Activated effector memory CD4-positive, alpha-beta T cell treated with Interleukin-2 at 50 U/mL for 16 hours (primary cell): ENCODE results near the gene LCLAT1.

Experiments used
- DNase-seq: peaks from one replicate; pipeline ENCODE4 v3.0.0-alpha.2; 2020

The LCLAT1 gene

DNA sequence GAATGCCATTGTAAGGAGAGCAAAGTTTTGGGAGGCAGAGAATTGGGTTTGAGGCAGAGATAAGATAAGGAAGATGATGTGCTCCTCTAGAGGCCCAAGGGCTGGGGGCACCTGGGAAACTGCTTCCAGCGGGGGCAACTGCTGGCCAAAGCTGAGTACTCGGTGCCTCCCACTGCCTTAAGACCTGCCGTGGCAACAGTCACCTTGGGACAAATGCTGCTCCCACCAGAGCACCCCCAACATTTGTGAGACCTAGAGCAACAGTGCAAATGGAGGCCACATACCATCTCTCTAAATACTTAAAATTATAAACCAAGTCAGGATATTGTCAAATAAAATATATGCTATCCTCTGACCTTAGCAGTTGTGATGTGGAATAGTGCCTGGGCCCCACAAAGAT is 233.1 kb downstream of the LCLAT1 start:
- no peak for DNase-seq

- no peak for DNase-seq
These were observed 234.0 kb downstream of the LCLAT1 start for GRCh38 chr2:30681022-30681421.

DNA sequence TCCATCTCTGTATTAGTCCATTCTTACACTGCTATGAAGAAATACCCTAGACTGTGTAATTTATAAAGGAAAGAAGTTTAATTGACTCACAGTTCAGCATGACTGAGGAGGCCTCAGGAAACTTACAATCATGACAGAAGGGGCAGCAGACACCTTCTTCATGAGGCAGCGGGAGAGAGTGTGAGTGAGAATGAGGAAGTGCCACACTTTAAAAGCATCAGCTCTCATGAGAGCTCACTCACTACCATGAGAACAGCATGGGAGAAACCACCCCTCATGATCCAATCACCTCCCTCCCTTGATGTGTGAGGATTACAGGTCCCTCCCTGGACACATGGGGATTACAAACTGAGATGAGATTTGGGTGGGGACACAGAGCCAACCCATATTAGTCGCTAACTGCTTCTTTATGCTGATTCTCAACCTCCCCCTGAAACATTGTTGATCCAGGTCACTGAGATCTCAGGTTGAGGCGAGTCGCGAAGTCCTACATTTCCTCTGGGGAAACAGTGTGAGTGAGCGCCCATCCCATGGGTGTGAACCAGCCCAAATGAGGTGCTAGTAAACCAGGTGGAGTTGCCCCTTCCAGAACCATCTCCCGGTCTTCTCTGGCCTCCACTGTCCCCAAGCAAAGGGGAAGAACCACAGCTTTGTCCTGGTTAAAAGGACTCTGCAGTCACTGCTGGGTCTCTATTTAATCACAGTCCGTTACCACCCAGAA is 236.3 kb downstream of the LCLAT1 start:
- DNase-seq: no peak

DNA sequence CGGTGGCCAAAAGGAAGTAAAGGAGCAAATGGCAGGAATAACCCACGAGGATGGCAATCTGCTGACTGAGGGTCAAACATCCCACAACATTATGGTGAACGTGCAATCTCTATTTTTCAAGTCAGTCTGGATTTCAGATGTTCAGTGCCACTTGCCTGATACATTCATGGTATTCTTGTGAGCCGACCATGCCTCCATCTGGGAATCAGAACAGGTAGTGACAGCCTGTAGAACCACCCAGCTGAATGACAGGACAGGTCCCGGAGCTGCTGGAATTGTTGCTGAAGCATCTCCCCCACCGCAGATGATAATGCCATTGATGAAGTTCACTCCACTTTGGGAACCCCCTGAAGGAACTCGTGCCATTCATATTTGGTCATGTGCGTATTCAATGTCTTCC is 237.0 kb downstream of the LCLAT1 start:
- no peak for DNase-seq

DNA sequence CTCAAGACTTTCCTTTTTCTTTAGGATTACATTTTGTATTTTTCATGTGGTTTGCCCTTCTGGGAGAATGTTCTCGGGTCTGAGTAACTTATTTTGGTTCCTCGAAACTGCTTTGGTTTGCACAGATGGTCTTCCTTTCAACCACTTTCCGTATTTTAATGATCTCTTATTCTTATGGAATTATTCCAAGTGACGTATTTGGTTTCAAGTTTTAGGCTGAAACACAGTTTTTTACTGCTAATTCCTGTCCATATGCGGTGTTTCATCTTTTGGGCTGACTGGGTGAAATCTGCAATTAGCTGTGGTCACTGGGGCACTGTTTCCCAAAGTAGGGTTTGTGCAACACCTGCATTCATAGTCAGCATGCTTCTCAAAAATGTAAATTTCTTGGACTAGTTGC is 237.5 kb downstream of the LCLAT1 start:
- DNase-seq: no peak

DNA sequence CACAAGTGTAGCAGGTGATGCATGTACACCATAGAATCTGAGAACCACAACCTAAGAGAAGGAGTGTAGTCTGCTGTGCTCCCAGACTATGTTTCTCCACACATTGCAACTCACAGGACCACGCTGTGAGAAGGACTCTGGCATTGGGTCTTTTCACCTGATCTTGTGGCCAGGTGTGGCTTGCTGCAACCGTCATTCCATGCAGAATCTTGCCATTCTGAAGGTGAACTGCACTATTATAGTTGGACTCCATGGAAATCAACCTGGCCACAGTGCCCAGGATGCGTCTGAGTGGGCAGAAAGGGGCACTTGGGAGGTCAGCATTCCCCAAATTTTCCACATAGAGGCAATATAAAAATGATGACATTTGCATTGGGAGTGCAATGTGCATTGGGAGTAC is 237.9 kb downstream of the LCLAT1 start:
- DNase-seq: no peak

GRCh38 chr2:30686000-30686399 is 239.0 kb downstream of the LCLAT1 start:
- no peak for DNase-seq

GRCh38 chr2:30686669-30687068 is 239.6 kb downstream of the LCLAT1 start:
- DNase-seq: no peak

- no peak for DNase-seq
These were observed 241.9 kb downstream of the LCLAT1 start for GRCh38 chr2:30688956-30689401.

- DNase-seq: no peak
These were observed 242.6 kb downstream of the LCLAT1 start for GRCh38 chr2:30689496-30690125.

- DNase-seq: no peak
These were observed 243.1 kb downstream of the LCLAT1 start for GRCh38 chr2:30690126-30690561.

DNA sequence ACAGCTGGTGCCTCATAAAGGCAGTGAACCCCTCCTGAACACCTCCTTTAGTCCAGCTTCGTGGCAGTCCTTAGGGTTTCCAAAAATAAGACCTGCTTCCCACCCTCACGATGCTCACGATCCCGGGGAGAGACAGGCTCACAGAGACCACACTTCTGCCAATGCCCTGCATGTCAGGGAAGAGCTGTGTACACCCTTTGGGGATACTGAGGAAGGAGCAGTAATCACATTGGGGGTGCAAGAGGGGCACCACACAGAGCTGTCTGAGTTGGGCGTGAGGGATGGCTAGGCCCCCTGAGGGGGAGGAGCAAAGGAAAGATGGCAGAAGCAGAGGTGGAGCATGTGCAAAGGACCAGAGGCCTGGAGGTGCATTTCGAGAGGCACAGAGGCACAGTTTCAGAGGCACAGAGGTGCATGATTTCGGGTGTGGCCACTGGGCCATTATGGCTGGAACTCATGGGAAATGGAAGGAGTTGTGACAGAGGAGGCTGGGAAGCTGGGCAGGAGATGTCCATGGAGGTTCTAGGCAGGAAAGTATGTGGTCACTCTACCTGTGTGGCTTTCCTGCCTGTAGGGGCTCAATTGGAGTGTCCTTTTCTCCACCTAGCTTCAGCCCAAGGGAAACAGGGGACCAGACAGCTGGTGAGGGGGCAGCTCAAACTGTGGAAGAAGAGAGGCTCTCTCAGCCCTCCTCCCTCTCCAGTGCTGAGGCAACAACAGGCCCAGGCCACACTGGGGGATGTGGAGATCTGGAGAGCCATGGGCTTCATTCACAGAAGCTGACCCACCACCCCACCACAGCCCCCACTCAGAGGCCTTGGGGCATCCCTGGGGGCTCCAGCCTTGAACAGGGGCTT is 244.3 kb downstream of the LCLAT1 start:
- DNase-seq: no peak

DNA sequence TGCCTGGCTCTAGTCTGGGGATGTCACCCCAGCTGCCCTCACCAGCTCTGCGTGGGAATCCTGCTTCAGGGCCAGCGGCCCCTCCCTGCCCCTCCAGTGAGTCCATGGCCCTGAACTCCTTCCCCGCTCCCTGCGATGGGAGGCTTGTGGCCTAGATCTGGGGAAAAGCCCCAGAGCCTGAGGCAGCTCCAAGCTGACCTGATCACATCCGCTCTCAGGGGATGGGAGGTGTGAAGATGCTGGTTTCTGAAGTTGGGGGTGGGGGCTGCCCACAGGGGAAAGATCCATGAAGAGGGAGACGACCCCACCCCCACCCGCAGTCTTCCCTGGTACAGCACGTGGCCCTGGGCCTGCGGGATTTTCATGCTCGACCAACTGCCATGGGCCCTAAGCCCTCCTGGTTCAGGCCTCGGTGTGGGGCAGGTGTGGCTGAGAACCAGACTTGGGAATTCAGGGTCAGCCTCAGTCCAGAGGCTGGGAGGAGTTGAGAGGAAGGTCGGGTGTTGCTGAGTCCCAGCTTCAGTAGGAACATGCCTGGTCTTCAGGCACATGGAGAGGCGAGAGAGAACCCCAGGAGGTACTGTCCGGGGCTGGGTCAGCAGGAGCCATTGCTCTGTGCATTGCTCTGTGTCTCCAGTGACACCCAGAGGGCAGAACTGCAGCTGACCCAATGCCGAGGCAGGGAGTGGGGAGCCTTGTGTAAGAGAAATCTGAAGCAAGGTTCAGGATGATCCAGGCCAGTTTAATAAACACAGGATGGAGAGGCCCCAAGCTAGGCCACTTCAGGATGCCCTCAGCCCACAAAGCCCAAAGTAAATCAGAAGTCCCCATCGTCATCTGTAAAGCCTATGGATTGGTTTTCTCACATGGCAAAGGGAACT is 245.1 kb downstream of the LCLAT1 start:
- DNase-seq: no peak

GRCh38 chr2:30692829-30693275 is 245.8 kb downstream of the LCLAT1 start:
- no peak for DNase-seq
